Measurements from ENCODE around the gene FHAD1. TPM values are rescaled to one million over a fixed set of nuclear protein-coding genes. Genes with fewer than 3 reads are reported as not detected.

Gene FHAD1
- total RNA-seq, 1 experiment from 2014 or later, result 2.0 TPM

- ChIA-PET CTCF (no interaction called here), POLR2A (ENCODE audit: low non-redundant PET) (no interaction called here)
- TF ChIP-seq EZH2 (IDR thresholded peaks at IDR 0.05; ENCODE audit: borderline replicate concordance, low read depth, low read length, poor library complexity, severe bottlenecking), result no peak
- TF ChIP-seq, protein P1, sequence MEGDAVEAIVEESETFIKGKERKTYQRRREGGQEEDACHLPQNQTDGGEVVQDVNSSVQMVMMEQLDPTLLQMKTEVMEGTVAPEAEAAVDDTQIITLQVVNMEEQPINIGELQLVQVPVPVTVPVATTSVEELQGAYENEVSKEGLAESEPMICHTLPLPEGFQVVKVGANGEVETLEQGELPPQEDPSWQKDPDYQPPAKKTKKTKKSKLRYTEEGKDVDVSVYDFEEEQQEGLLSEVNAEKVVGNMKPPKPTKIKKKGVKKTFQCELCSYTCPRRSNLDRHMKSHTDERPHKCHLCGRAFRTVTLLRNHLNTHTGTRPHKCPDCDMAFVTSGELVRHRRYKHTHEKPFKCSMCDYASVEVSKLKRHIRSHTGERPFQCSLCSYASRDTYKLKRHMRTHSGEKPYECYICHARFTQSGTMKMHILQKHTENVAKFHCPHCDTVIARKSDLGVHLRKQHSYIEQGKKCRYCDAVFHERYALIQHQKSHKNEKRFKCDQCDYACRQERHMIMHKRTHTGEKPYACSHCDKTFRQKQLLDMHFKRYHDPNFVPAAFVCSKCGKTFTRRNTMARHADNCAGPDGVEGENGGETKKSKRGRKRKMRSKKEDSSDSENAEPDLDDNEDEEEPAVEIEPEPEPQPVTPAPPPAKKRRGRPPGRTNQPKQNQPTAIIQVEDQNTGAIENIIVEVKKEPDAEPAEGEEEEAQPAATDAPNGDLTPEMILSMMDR (conservative IDR thresholded peaks at IDR 0.05; ENCODE audit: low read depth, low read length), result no peak
- no peak for DNase-seq (ENCODE audit: low spot score)
- Histone ChIP-seq H3K27me3 (replicated peaks; ENCODE audit: insufficient read depth, low read depth, low read length, poor library complexity) (no peaks in the 10 kb centered on the region), H3K4me1 (ENCODE audit: insufficient read depth, low read length, poor library complexity, severe bottlenecking) (peaks cover 17% of the 10 kb centered on the region), H3K27ac (ENCODE audit: low read depth, low read length, poor library complexity, severe bottlenecking) (no peak overlapping the region), H3K4me3 (ENCODE audit: low read depth, low read length, poor library complexity, severe bottlenecking) (no peak overlapping the region), H3K9me3 (ENCODE audit: low read depth, low read length, poor library complexity, severe bottlenecking) (no peaks in the 10 kb centered on the region), H3K36me3 (ENCODE audit: insufficient read depth, low read length, poor library complexity, severe bottlenecking) (no peaks in the 10 kb centered on the region)
- BruUV-seq (replicated peaks), result no TSS peak
- intact Hi-C loops (cut with micrococcal nuclease; ENCODE audit: unreplicated experiment), result no loop called here
Measured at GRCh38 chr1:15354580-15354965, 107.5 kb downstream of the FHAD1 start.

DNA sequence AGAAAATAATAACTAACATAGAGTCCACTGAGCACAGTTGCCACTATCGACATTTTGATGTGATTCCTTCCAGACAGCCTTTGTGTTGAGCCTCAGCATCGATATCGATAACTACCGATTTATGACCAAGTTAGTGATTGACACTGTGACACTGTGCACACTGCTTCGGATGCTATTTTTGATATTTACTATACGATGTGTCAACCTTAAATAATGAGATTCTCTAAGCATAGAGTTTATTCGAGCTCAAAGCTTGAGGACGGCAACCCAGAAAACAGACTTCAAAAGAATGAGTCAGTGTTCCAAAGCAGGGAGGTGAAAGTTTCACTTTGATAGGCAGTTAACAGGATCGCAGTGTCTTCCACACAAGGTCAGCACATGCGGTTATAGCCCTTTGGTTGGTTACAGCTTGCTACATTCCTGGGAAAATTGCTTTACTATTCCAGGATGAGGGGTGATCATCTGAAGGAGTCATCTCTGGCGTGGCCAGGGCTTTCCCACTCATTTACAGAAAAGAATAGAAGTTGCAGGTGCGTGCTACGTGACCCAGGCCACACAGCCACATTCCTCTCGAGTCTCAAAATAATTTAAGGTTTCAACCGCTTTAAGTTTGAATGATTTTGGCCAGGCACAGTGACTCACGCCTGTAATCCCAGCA, 109.1 kb downstream of the FHAD1 start:
- Histone ChIP-seq H3K27me3 (replicated peaks; ENCODE audit: insufficient read depth, low read depth, low read length, poor library complexity) (no peaks in the 10 kb centered on the region), H3K27ac (ENCODE audit: low read depth, low read length, poor library complexity, severe bottlenecking) (no peak overlapping the region), H3K4me3 (ENCODE audit: low read depth, low read length, poor library complexity, severe bottlenecking) (no peak overlapping the region), H3K36me3 (ENCODE audit: insufficient read depth, low read length, poor library complexity, severe bottlenecking) (no peaks in the 10 kb centered on the region), H3K4me1 (ENCODE audit: insufficient read depth, low read length, poor library complexity, severe bottlenecking) (peaks cover 17% of the 10 kb centered on the region), H3K9me3 (ENCODE audit: low read depth, low read length, poor library complexity, severe bottlenecking) (no peaks in the 10 kb centered on the region)
- no peak for DNase-seq (ENCODE audit: low spot score)
- ChIA-PET CTCF (interaction anchor here (0.5 kb wide), 1 partner anchor 1093 kb away, joined by 4 read pairs; no protein-coding TSS in a partner anchor), POLR2A (ENCODE audit: low non-redundant PET) (no interaction called here)
- BruUV-seq (replicated peaks), result no TSS peak
- no peak for TF ChIP-seq EZH2 (IDR thresholded peaks at IDR 0.05; ENCODE audit: borderline replicate concordance, low read depth, low read length, poor library complexity, severe bottlenecking)
- TF ChIP-seq, protein P1 (conservative IDR thresholded peaks at IDR 0.05; ENCODE audit: low read depth, low read length), result no peak
- intact Hi-C loops (cut with micrococcal nuclease; ENCODE audit: unreplicated experiment), result no loop called here

- Histone ChIP-seq H3K4me1 (ENCODE audit: insufficient read depth, low read length, poor library complexity, severe bottlenecking) (peaks cover 2% of the 10 kb centered on the region), H3K9me3 (ENCODE audit: low read depth, low read length, poor library complexity, severe bottlenecking) (no peaks in the 10 kb centered on the region), H3K27ac (ENCODE audit: low read depth, low read length, poor library complexity, severe bottlenecking) (no peak overlapping the region), H3K27me3 (replicated peaks; ENCODE audit: insufficient read depth, low read depth, low read length, poor library complexity) (no peaks in the 10 kb centered on the region), H3K36me3 (ENCODE audit: insufficient read depth, low read length, poor library complexity, severe bottlenecking) (no peaks in the 10 kb centered on the region), H3K4me3 (ENCODE audit: low read depth, low read length, poor library complexity, severe bottlenecking) (no peak overlapping the region)
- CTCF ChIA-PET, result interaction anchor here (0.7 kb wide), 1 partner anchor 1874 kb away, joined by 5 read pairs; no protein-coding TSS in a partner anchor
- no peak for TF ChIP-seq EZH2 (IDR thresholded peaks at IDR 0.05; ENCODE audit: borderline replicate concordance, low read depth, low read length, poor library complexity, severe bottlenecking)
- TF ChIP-seq, protein P1 (conservative IDR thresholded peaks at IDR 0.05; ENCODE audit: low read depth, low read length), result no peak
- no peak for DNase-seq (ENCODE audit: low spot score)
- BruUV-seq (replicated peaks), result no TSS peak
- POLR2A ChIA-PET (ENCODE audit: low non-redundant PET), result no interaction called here
- intact Hi-C loops (cut with micrococcal nuclease; ENCODE audit: unreplicated experiment), result no loop called here
Measured at GRCh38 chr1:15357612-15358207, 110.7 kb downstream of the FHAD1 start.
